GM15510 (cell line): ENCODE results near the gene PTPN4.

Experiments
- POLR2A ChIP-seq: IDR thresholded peaks from 3 replicates; pipeline ENCODE4 v1.6.1; 2011; ENCODE audit warnings: borderline replicate concordance; ENCODE audit not compliant: insufficient read length; ENCODE audit errors: extremely low read depth

PTPN4 gene

GRCh38 chr2:119871725-119872124 is 112.0 kb downstream of the PTPN4 start:
- no peak for TF ChIP-seq POLR2A

GRCh38 chr2:119873350-119874315 is 113.9 kb downstream of the PTPN4 start:
- TF ChIP-seq POLR2A: no peak

GRCh38 chr2:119879502-119879901 is 119.8 kb downstream of the PTPN4 start:
- TF ChIP-seq POLR2A: no peak

GRCh38 chr2:119888680-119889079 is 129.0 kb downstream of the PTPN4 start:
- no peak for TF ChIP-seq POLR2A

GRCh38 chr2:119897736-119898395 is 138.1 kb downstream of the PTPN4 start:
- no peak for TF ChIP-seq POLR2A

- TF ChIP-seq POLR2A: no peak
These were observed 141.3 kb downstream of the PTPN4 start for GRCh38 chr2:119901013-119901412.

- TF ChIP-seq POLR2A: no peak
These were observed 150.8 kb downstream of the PTPN4 start for GRCh38 chr2:119910566-119910965.

GRCh38 chr2:119914266-119914665 is 154.5 kb downstream of the PTPN4 start:
- TF ChIP-seq POLR2A: no peak

GRCh38 chr2:119921825-119922224 is 162.1 kb downstream of the PTPN4 start:
- TF ChIP-seq POLR2A: no peak

- TF ChIP-seq POLR2A: no peak
These were observed 163.0 kb downstream of the PTPN4 start for GRCh38 chr2:119922699-119923098.

GRCh38 chr2:119929537-119929936 is 169.8 kb downstream of the PTPN4 start:
- TF ChIP-seq POLR2A: no peak

GRCh38 chr2:119932809-119933208 is 173.1 kb downstream of the PTPN4 start:
- no peak for TF ChIP-seq POLR2A

- TF ChIP-seq POLR2A: no peak
These were observed 174.6 kb downstream of the PTPN4 start for GRCh38 chr2:119934319-119934718.

- TF ChIP-seq POLR2A: no peak
These were observed 178.0 kb downstream of the PTPN4 start for GRCh38 chr2:119937680-119938079.

GRCh38 chr2:119939915-119940314 is 180.2 kb downstream of the PTPN4 start:
- no peak for TF ChIP-seq POLR2A

GRCh38 chr2:119940856-119941255 is 181.1 kb downstream of the PTPN4 start:
- TF ChIP-seq POLR2A: no peak
